Measurements from ENCODE around the gene AK8.

AK8 gene, protein sequence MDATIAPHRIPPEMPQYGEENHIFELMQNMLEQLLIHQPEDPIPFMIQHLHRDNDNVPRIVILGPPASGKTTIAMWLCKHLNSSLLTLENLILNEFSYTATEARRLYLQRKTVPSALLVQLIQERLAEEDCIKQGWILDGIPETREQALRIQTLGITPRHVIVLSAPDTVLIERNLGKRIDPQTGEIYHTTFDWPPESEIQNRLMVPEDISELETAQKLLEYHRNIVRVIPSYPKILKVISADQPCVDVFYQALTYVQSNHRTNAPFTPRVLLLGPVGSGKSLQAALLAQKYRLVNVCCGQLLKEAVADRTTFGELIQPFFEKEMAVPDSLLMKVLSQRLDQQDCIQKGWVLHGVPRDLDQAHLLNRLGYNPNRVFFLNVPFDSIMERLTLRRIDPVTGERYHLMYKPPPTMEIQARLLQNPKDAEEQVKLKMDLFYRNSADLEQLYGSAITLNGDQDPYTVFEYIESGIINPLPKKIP

DNA sequence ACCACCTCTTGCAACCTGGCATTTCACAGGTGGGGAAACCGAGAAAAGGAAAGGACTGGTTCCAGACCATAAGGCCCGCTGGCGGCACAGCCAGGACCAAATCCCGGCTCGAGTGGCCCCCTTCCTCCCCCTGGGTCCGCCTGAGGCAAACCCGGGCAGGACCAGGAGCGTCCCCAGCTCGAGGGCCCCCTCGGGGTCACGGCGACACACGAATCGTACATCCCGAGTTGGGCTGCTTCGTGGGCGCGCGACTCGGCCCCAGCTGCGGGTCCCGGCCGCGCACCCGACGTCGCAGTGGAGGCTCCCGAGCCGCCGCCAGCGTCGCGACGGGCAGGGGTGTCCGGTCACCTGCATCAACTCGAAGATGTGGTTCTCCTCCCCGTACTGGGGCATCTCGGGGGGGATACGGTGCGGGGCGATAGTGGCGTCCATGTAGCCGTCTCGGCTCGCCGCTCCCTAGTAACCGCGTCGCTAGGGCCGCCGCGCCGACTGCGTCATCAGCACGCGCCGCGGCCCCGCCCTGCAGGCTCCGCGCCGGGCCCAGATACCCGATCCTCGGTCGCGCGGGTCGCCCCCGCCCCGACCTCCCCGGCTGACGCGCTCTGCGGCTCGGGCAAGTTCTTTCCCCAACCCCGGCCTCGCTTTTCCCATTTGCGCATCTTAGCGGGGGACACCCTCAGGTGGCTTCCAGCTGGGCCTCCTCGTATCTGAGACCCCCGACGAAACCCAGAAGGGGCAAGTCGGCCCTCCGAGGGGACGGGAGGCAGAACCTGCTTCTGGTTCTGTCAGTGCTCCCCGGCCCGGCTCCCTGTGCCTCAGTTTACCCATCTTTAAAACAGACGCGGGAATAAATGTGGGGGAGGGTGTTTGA is at the start of gene AK8:
AK8 (minus strand) TSS at position 461 of the 871 bp plus-strand sequence; CDS start at position 432, 29 bp downstream.
- peak; percentile 59 to 77 for DNase-seq

DNA sequence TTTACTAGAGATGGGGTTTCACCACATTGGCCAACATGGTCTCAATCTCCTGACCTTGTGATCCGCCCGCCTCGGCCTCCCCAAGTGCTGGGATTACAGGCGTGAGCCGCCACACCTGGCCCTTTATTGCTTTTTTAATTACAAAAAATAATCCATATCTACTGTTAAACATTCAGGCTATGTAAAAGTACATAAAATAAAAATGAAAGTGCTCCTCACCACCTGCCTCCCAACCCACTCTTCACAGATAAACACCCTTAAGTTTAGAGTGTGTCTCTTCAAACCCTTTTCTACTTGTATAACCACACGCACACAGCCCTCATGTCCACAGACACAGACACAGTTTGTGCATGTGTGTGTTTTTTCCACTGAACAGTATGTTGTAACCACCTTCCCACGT is 49.6 kb upstream of the AK8 start:
- DNase-seq = no peak

DNA sequence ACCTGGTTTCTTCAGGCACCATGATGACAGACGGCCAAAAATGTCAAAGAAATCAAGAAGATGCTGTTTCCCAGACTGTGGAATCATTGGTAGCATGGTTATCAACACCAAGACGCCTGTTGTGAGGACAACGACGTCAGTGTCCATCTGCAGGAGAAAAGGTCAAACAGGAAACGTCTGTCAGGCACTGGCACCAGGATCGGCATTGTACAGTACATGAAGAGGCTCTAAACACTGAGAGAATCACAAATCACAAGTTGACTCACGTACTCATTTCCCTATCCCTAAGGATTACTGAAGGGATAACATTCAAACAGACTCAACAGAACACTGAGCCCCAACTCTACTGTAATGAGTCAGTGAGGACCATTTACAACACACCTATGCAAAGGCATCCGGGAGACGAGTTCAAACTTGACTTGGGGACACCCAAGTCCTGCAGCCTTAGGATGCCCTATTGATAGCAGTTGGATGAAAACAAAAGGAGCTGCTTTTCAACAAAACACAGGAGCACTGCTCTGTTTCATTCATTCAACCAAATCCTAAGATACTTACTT is 45.3 kb upstream of the AK8 start:
- no peak for DNase-seq

DNA sequence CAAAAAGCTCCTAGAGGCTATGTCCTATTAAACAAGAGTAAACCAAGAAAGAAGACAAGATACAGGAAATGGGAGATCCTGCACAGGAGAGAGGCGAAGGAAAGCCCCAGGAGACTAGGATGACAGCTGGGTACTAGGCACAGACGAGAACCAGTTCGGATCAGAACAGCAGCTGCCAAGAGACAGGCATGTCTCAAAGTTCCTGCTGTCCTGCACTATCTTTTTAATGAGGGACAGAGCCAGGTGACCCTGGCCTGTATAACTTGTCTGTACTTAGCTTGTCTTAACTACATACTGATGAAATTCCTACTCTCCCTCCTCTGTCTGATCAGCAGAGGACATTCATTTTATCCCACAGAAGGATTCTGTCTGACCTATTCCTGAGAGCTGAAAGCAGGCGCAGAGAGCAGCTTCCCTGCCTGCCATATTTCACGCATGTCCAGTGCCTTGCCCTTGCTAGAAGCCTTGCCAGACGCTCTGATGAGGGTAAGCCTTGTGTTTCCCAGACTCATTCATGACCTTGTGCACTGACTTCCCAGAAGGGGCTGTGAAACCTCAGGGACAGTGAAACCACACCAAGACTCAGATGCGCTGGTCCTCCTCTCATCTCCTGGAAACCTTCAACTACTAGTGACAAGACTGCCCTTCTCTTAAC is 41.7 kb upstream of the AK8 start:
- DNase-seq = no peak

DNA sequence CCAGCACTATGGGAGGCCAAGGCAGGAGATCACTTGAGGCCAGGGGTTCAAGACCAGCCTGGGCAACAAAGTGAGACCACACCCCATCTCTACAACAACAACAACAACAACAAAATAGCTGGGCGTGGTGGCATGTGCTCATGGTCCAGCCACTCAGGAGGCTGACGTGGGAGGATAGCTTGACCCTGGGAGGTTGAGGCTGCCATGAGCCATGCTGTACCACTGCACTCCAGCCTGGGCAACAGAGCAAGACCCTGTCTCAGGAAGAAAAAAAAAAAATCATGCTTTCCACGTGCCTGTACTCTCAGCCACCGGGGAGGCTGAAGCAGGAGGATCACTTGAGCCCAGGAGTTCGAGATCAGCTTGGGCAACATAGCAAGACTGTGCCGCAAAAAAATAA is 36.8 kb upstream of the AK8 start:
- no peak for DNase-seq

DNA sequence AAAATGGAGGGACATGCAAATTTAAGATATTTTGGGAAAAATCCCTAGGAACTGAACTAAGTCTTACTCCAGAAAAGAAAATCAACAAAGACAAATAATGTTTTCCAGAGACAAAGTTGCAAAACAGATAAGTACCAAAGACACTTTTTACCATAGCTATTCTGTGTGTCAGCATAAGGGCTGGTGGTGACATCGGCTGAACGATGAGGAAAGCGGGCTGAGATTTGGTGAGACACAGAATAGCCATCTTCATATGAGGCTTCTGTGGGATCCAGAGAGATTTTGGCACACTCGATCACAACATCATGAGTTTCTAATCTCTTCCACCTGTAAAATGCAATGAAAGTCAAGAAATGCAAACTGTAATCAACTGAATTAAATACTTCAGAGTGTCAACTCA is 34.0 kb upstream of the AK8 start:
- DNase-seq = no peak

- no peak for DNase-seq
These were observed 32.3 kb upstream of the AK8 start for GRCh38 chr9:132910376-132910775.

DNA sequence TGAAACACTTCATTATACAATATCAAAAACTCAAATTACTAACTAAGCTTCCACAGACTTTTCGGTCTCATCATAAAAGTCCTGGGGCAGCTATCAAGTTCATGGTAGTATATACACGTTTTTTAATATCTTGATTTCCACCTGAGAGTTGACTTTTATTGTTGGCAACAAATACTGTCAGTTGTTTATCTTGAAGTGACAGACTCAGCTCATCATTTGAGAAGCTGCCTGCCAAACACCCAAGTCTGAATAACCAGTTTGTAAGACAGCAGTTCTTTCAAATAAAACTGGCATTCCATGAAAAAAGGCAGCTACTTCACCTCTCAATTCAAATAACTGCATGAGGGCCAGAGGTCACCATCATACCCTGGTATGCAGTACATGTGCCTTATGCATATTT is 31.2 kb upstream of the AK8 start:
- no peak for DNase-seq

GRCh38 chr9:132908635-132909034 is 30.6 kb upstream of the AK8 start:
- no peak for DNase-seq

DNA sequence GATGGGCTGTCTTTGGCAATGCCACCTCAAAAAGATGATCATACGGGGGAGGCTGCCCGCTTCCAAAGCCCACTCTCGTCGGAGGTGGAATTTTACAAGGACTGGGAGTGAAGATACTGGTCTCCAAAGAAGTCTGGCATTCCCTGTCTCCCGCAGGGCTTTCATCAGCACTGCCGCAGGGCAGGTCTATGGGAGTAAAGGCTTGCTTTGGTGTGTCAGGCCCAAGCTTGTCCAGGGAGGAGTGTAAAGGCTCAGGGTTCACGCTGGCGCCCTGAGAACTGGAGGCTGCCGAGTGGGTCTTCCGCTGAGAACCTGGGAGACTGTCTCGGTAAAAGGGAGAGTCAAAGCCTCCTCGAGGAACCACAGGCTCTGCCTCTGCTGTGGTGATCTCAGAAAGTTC is 27.6 kb upstream of the AK8 start:
- DNase-seq = no peak

GRCh38 chr9:132903574-132904492 is 25.7 kb upstream of the AK8 start:
- no peak for DNase-seq

GRCh38 chr9:132901858-132902831 is 24.1 kb upstream of the AK8 start:
- peak; percentile 35 to 39 for DNase-seq

DNA sequence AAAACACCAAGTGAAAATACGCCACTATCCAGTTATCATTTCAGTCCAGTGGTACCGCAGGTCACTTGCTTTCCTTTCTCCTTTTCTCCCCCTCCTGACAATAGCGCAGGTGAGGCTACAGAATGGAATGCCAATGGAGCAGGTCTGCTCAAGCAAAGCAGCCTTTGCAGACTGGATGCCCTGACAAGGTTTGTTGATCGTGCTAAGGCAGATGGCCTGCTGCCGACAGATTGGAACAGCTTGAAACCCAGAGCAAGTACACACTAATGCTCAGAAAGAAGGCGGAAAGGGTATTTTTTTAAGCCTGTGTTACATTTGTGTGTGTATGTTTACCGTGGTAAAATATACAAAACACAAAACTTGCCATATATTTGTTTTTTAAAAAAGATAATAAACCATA is 20.0 kb upstream of the AK8 start:
- DNase-seq = no peak

- DNase-seq = no peak
These were observed 18.8 kb upstream of the AK8 start for GRCh38 chr9:132896906-132897305.

DNA sequence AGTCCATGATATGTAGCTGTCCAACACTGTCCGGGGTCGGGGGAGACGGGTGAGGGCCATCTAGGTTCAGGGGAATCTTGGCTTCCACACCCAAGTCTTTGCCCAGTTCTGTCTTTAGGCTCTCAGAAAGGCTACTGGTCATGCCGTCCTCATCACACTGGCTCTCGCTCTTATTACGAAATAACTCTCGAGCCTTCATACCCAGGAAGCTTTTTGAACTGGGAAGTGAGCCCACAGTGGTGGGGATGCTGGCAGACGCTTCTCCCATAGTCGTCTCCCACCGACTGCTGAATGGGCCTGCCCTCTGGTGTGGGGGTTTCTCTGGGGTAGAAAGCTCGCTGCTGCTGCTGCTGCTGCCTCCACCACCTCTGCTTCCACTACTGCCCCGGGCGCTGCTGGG is 18.2 kb upstream of the AK8 start:
- no peak for DNase-seq

- DNase-seq = no peak
These were observed 17.1 kb upstream of the AK8 start for GRCh38 chr9:132894862-132895835.

GRCh38 chr9:132894346-132894745 is 16.3 kb upstream of the AK8 start:
- no peak for DNase-seq

- no peak for DNase-seq
These were observed 14.3 kb upstream of the AK8 start for GRCh38 chr9:132892400-132892799.

DNA sequence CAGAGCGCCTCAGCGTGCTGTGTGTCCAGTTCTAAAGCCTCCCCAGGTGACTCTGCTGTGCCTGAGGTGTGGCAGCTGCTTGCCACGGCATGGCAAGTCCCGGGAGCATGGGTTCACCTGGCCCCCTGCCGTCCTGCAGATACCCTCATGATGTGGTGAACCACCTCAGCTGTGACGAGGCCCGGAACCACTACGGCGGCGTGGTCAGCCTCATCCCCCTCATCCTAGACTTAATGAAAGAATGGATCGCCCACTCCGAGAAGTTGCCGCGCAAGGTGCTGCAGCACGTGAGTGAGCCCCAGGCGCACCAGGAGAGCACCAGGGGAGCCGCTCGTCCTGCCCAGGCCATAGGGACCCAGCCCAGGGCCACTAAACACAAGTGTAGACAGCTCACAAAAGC is 10.1 kb upstream of the AK8 start:
- DNase-seq = no peak

Data from NCI-H1930 (cell line).